ENCODE measurements around the gene CAPN1.

The CAPN1 gene

DNA sequence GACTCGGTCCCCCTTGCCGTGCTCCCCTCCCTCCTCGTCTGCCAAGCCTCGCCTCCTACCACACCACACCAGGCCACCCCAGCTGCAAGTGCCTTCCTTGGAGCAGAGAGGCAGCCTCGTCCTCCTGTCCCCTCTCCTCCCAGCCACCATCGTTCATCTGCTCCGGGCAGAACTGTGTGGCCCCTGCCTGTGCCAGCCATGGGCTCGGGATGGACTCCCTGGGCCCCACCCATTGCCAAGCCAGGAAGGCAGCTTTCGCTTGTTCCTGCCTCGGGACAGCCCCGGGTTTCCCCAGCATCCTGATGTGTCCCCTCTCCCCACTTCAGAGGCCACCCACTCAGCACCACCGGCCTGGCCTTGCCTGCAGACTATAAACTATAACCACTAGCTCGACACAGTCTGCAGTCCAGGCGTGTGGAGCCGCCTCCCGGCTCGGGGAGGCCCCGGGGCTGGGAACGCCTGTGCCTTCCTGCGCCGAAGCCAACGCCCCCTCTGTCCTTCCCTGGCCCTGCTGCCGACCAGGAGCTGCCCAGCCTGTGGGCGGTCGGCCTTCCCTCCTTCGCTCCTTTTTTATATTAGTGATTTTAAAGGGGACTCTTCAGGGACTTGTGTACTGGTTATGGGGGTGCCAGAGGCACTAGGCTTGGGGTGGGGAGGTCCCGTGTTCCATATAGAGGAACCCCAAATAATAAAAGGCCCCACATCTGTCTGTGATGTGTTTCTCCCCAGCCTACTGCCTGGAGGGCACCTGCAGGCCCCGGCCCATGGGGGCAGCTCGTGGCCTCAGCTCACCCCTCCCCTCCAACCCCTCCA, 29.8 kb downstream of the CAPN1 start:
- no peaks in the 10 kb centered on the region for H3K9me3 ChIP-seq (ENCODE audit: control insufficient read depth, insufficient read depth, low read length)
- peaks cover 24% of the 10 kb centered on the region for H3K4me1 ChIP-seq (ENCODE audit: control insufficient read depth, insufficient read depth, low read length)
- H3K27ac ChIP-seq (ENCODE audit: low read depth, low read length) = peak overlapping the region; percentile 20
- no peak overlapping the region for H3K9ac ChIP-seq (ENCODE audit: low read depth, low read length)
- peaks cover 54% of the 10 kb centered on the region for H3K36me3 ChIP-seq (ENCODE audit: control insufficient read depth, insufficient read depth, low read length)
- H3K4me3 ChIP-seq (ENCODE audit: low read depth, low read length) = no peak overlapping the region
- no peaks in the 10 kb centered on the region for H3K27me3 ChIP-seq (ENCODE audit: control insufficient read depth, insufficient read depth, low read length)

DNA sequence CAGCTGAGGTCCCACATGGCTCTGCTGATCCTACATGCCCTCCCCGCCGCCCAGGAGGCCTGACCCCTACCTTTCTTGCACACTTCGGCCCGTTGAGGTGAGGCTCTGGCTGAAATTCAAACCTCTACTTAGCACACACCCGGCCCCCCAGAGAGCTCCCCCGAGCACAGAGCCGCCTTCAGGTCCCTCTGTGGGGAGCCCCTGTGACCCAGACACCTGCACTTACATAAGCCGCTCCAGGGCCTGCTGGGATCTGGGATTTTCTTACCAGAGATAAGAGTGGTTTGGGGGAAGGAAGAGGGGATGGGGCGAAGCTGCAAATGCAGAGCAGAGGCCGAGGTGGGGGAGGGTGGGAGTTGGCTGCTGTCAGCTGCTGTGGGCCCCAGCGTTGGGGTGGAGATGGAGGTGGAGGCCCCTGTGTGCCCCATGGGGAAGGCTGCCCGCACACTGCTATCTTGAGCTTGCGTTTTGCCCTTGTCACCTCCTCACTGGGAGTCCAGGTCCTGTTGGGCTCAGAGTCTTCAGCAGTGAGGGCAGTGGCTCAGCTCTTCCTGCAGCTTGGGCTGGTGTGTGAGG, 30.6 kb downstream of the CAPN1 start:
- Histone ChIP-seq H3K36me3 (ENCODE audit: control insufficient read depth, insufficient read depth, low read length) (peaks cover 47% of the 10 kb centered on the region), H3K9me3 (ENCODE audit: control insufficient read depth, insufficient read depth, low read length) (no peaks in the 10 kb centered on the region), H3K27ac (ENCODE audit: low read depth, low read length) (peak overlapping the region; percentile 77), H3K9ac (ENCODE audit: low read depth, low read length) (peak overlapping the region; percentile 37; the same call in 1 of the 2 replicates), H3K4me1 (ENCODE audit: control insufficient read depth, insufficient read depth, low read length) (peaks cover 24% of the 10 kb centered on the region), H3K27me3 (ENCODE audit: control insufficient read depth, insufficient read depth, low read length) (no peaks in the 10 kb centered on the region), H3K4me3 (ENCODE audit: low read depth, low read length) (no peak overlapping the region)

DNA sequence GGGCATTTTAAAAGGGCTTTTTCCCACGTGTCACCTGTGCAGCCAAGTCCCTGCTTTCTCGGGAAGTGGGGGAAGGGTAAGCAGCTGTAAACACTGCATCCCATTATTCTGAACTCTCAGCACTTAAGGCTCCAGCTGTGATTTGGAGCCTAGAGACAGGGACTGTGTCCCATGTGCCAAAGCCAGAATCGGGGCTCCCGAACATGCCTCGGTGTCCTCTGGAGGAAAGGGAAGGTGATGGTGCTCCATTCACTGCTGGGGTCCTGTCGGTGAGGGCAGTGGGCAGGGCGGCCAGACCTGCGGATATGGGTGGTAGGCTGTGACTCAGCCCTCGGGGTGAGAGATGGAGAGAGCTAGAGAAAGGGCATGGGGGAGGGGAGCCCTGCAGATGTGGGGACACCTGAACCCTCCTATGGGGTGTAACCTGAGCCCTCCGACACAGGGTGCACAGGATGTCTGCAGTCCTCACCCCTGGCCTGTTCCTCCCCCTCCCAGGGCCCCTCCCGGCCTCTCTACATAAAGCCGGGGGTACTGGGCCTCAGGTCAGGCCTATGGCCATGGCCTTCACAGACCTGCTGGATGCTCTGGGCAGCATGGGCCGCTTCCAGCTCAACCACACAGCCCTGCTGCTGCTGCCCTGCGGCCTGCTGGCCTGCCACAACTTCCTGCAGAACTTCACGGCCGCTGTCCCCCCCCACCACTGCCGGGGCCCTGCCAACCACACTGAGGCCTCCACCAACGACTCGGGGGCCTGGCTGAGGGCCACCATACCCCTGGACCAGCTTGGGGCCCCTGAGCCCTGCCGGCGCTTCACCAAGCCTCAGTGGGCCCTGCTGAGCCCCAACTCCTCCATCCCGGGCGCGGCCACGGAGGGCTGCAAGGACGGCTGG, 31.8 kb downstream of the CAPN1 start:
- Histone ChIP-seq H3K9me3 (ENCODE audit: control insufficient read depth, insufficient read depth, low read length) (no peaks in the 10 kb centered on the region), H3K4me3 (ENCODE audit: low read depth, low read length) (peak overlapping the region; percentile 7; the same call in 1 of the 2 replicates), H3K4me1 (ENCODE audit: control insufficient read depth, insufficient read depth, low read length) (peaks cover 24% of the 10 kb centered on the region), H3K27ac (ENCODE audit: low read depth, low read length) (peak overlapping the region; percentile 77), H3K9ac (ENCODE audit: low read depth, low read length) (no peak overlapping the region), H3K36me3 (ENCODE audit: control insufficient read depth, insufficient read depth, low read length) (peaks cover 40% of the 10 kb centered on the region), H3K27me3 (ENCODE audit: control insufficient read depth, insufficient read depth, low read length) (no peaks in the 10 kb centered on the region)

DNA sequence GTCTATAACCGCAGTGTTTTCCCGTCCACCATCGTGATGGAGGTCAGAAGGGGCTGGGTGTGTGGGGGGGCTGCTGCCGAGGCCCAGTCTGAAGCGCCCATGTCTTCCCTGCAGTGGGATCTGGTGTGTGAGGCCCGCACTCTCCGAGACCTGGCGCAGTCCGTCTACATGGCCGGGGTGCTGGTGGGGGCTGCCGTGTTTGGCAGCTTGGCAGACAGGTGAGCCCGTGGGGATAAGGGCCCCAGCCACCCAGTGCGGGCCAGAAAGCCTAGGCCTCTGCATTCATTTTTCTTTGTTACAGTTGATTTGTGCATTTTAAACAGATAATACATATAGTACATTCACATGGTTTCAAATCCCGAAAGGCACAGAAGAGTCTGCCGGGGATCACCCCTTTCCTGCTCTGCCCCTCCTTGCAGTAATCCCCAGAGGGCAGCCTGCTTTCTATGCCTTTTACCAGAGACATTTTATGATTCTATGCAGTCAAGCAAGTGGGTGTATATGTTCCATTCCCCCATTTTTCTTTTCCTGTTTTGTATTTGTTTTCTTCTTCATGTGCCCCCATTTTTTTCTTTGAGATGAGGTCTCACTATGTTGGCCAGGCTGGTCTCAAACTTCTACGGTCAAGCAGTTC, 32.6 kb downstream of the CAPN1 start:
- peaks cover 36% of the 10 kb centered on the region for H3K36me3 ChIP-seq (ENCODE audit: control insufficient read depth, insufficient read depth, low read length)
- H3K4me1 ChIP-seq (ENCODE audit: control insufficient read depth, insufficient read depth, low read length) = peaks cover 24% of the 10 kb centered on the region
- no peak overlapping the region for H3K4me3 ChIP-seq (ENCODE audit: low read depth, low read length)
- H3K9me3 ChIP-seq (ENCODE audit: control insufficient read depth, insufficient read depth, low read length) = no peaks in the 10 kb centered on the region
- no peaks in the 10 kb centered on the region for H3K27me3 ChIP-seq (ENCODE audit: control insufficient read depth, insufficient read depth, low read length)
- no peak overlapping the region for H3K9ac ChIP-seq (ENCODE audit: low read depth, low read length)
- peak overlapping the region; percentile 77 for H3K27ac ChIP-seq (ENCODE audit: low read depth, low read length)

GRCh38 chr11:65215441-65216076, 33.8 kb downstream of the CAPN1 start:
- Histone ChIP-seq H3K27ac (ENCODE audit: low read depth, low read length) (no peak overlapping the region), H3K36me3 (ENCODE audit: control insufficient read depth, insufficient read depth, low read length) (peaks cover 24% of the 10 kb centered on the region), H3K4me3 (ENCODE audit: low read depth, low read length) (no peak overlapping the region), H3K4me1 (ENCODE audit: control insufficient read depth, insufficient read depth, low read length) (peaks cover 24% of the 10 kb centered on the region), H3K9ac (ENCODE audit: low read depth, low read length) (no peak overlapping the region), H3K27me3 (ENCODE audit: control insufficient read depth, insufficient read depth, low read length) (no peaks in the 10 kb centered on the region), H3K9me3 (ENCODE audit: control insufficient read depth, insufficient read depth, low read length) (no peaks in the 10 kb centered on the region)

GRCh38 chr11:65216830-65217229, 35.1 kb downstream of the CAPN1 start:
- Histone ChIP-seq H3K36me3 (ENCODE audit: control insufficient read depth, insufficient read depth, low read length) (peaks cover 11% of the 10 kb centered on the region), H3K4me1 (ENCODE audit: control insufficient read depth, insufficient read depth, low read length) (peaks cover 23% of the 10 kb centered on the region), H3K9ac (ENCODE audit: low read depth, low read length) (no peak overlapping the region), H3K9me3 (ENCODE audit: control insufficient read depth, insufficient read depth, low read length) (no peaks in the 10 kb centered on the region), H3K27ac (ENCODE audit: low read depth, low read length) (no peak overlapping the region), H3K27me3 (ENCODE audit: control insufficient read depth, insufficient read depth, low read length) (no peaks in the 10 kb centered on the region), H3K4me3 (ENCODE audit: low read depth, low read length) (no peak overlapping the region)

DNA sequence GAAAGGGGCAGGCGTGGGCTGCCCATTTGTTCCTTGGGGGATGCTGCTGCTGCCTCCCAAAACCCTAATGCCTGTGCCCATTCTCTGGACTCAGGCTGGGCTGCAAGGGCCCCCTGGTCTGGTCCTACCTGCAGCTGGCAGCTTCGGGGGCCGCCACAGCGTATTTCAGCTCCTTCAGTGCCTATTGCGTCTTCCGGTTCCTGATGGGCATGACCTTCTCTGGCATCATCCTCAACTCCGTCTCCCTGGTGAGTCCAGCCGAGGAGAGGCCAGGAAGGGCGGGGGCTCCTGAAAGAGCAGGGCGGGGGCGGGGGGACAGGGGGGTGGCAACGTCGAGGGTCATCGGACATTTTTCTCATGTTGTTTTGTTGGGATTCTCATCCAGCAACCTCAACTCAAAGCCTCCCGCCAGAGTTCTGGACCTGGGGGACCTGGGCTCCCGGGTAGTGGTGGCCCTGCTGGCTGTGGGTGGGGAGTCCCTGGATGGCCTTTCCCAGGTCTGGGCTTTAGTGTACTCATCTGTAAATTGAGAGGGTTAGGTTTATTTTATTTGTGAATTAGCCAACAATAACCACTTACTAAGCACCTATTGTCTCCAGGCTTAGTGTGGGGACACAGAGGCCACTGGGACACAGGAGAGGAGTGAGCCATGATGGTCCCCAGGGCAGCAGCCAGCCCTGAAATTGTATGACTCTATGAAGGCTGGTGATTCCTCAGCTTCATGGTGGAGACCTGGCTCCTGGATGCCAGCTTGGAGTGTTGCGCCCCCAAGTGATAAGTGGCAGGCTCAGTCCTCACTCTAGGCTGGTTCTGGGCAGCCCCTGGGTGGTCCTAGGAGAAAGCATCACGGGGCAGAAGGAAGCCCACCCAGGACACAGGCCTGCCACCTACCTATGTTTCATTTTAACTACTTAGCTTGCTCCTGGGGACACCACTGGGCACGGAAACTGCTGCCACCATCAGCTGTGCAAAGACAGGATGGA, 36.0 kb downstream of the CAPN1 start:
- Histone ChIP-seq H3K27ac (ENCODE audit: low read depth, low read length) (no peak overlapping the region), H3K27me3 (ENCODE audit: control insufficient read depth, insufficient read depth, low read length) (no peaks in the 10 kb centered on the region), H3K9me3 (ENCODE audit: control insufficient read depth, insufficient read depth, low read length) (no peaks in the 10 kb centered on the region), H3K36me3 (ENCODE audit: control insufficient read depth, insufficient read depth, low read length) (peaks cover 10% of the 10 kb centered on the region; the same call in 1 of the 2 replicates), H3K9ac (ENCODE audit: low read depth, low read length) (no peak overlapping the region), H3K4me1 (ENCODE audit: control insufficient read depth, insufficient read depth, low read length) (peaks cover 14% of the 10 kb centered on the region), H3K4me3 (ENCODE audit: low read depth, low read length) (no peak overlapping the region)

- no peak overlapping the region for H3K27ac ChIP-seq (ENCODE audit: low read depth, low read length)
- no peak overlapping the region for H3K9ac ChIP-seq (ENCODE audit: low read depth, low read length)
- H3K36me3 ChIP-seq (ENCODE audit: control insufficient read depth, insufficient read depth, low read length) = peaks cover 14% of the 10 kb centered on the region
- peaks cover 8% of the 10 kb centered on the region for H3K4me1 ChIP-seq (ENCODE audit: control insufficient read depth, insufficient read depth, low read length)
- no peaks in the 10 kb centered on the region for H3K9me3 ChIP-seq (ENCODE audit: control insufficient read depth, insufficient read depth, low read length)
- no peak overlapping the region for H3K4me3 ChIP-seq (ENCODE audit: low read depth, low read length)
- no peaks in the 10 kb centered on the region for H3K27me3 ChIP-seq (ENCODE audit: control insufficient read depth, insufficient read depth, low read length)
These were observed 36.7 kb downstream of the CAPN1 start for GRCh38 chr11:65218446-65218845.

GRCh38 chr11:65219930-65220213, 38.1 kb downstream of the CAPN1 start:
- peaks cover 5% of the 10 kb centered on the region for H3K4me1 ChIP-seq (ENCODE audit: control insufficient read depth, insufficient read depth, low read length)
- no peaks in the 10 kb centered on the region for H3K27me3 ChIP-seq (ENCODE audit: control insufficient read depth, insufficient read depth, low read length)
- H3K4me3 ChIP-seq (ENCODE audit: low read depth, low read length) = no peak overlapping the region
- H3K9ac ChIP-seq (ENCODE audit: low read depth, low read length) = no peak overlapping the region
- no peak overlapping the region for H3K27ac ChIP-seq (ENCODE audit: low read depth, low read length)
- peaks cover 17% of the 10 kb centered on the region for H3K36me3 ChIP-seq (ENCODE audit: control insufficient read depth, insufficient read depth, low read length)
- H3K9me3 ChIP-seq (ENCODE audit: control insufficient read depth, insufficient read depth, low read length) = no peaks in the 10 kb centered on the region
